Measurements from ENCODE around the gene ZFYVE9.

ZFYVE9 gene

DNA sequence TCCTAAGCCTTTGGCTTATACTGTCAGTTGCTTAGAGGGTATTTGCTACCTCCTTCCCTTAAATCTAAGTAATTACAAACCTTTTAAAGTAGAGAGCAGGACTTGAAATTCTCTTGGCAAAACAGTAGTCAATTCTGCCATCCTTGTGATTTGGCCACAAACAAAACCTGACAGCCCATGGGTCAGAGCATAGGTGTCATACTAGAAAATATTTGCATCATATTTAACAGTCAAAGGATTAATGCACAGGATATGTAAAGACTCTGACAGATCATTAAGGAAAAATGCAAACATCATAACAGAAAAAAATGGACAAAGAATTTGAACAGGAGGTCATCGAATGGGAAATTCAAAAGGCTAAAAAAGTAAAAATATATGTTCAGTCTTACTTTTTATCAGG is 50.5 kb downstream of the ZFYVE9 start (continued):
- TF ChIP-seq, protein P1, sequence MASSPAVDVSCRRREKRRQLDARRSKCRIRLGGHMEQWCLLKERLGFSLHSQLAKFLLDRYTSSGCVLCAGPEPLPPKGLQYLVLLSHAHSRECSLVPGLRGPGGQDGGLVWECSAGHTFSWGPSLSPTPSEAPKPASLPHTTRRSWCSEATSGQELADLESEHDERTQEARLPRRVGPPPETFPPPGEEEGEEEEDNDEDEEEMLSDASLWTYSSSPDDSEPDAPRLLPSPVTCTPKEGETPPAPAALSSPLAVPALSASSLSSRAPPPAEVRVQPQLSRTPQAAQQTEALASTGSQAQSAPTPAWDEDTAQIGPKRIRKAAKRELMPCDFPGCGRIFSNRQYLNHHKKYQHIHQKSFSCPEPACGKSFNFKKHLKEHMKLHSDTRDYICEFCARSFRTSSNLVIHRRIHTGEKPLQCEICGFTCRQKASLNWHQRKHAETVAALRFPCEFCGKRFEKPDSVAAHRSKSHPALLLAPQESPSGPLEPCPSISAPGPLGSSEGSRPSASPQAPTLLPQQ (tag by site-specific recombination; IDR thresholded peaks at IDR 0.05), result no peak
- TF ChIP-seq ZNF629 (tag by site-specific recombination; IDR thresholded peaks at IDR 0.05) (no peak), ZNF514 (tag by site-specific recombination; IDR thresholded peaks at IDR 0.05) (no peak), ZNF549 (tag by site-specific recombination; IDR thresholded peaks at IDR 0.05) (no peak), ZBTB1 (tag by site-specific recombination; IDR thresholded peaks at IDR 0.05) (no peak)

DNA sequence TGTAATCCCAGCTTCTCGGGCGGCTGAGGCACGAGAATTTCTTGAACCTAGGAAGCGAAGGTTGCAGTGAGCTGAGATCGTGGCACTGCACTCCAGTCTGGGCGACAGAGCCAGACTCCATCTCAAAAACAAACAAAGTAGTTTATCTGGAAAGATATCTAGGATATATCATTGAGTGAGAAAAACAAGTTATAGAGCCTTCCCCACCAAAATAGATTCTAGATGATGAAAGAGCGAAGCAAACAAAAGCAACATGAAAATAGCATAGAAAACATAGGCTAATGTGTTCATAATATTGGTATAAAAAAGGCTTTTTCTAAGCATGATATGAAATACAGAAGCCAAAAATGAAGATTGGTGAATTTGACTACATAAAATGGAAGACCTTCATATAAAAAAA is 52.1 kb downstream of the ZFYVE9 start:
- H3K36me3 ChIP-seq (ENCODE audit: control insufficient read depth in 2 of 2, insufficient read depth in 1 of 2, low read length in 2 of 2), result no peaks in the 10 kb centered on the region
- no peaks in the 10 kb centered on the region for H3K9me3 ChIP-seq (ENCODE audit: control insufficient read depth, insufficient read depth, low read depth, low read length)
- H3K4me1 ChIP-seq (ENCODE audit: control insufficient read depth, insufficient read depth, low read length), result peaks cover 8% of the 10 kb centered on the region; the same call in 1 of the 2 replicates
- POLR2A ChIA-PET, result no interaction called here
- TF ChIP-seq, protein P2, sequence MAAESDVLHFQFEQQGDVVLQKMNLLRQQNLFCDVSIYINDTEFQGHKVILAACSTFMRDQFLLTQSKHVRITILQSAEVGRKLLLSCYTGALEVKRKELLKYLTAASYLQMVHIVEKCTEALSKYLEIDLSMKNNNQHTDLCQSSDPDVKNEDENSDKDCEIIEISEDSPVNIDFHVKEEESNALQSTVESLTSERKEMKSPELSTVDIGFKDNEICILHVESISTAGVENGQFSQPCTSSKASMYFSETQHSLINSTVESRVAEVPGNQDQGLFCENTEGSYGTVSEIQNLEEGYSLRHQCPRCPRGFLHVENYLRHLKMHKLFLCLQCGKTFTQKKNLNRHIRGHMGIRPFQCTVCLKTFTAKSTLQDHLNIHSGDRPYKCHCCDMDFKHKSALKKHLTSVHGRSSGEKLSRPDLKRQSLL (tag by site-specific recombination; IDR thresholded peaks at IDR 0.05), result peak; percentile 71; the same call in 1 of the 2 replicates
- TF ChIP-seq, protein P3, sequence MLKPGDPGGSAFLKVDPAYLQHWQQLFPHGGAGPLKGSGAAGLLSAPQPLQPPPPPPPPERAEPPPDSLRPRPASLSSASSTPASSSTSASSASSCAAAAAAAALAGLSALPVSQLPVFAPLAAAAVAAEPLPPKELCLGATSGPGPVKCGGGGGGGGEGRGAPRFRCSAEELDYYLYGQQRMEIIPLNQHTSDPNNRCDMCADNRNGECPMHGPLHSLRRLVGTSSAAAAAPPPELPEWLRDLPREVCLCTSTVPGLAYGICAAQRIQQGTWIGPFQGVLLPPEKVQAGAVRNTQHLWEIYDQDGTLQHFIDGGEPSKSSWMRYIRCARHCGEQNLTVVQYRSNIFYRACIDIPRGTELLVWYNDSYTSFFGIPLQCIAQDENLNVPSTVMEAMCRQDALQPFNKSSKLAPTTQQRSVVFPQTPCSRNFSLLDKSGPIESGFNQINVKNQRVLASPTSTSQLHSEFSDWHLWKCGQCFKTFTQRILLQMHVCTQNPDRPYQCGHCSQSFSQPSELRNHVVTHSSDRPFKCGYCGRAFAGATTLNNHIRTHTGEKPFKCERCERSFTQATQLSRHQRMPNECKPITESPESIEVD (tag by site-specific recombination; IDR thresholded peaks at IDR 0.05), result peak; percentile 26; the same call in 1 of the 2 replicates
- TF ChIP-seq BCL11A (tag by site-specific recombination; IDR thresholded peaks at IDR 0.05; ENCODE audit: low read depth), result no peak
- H3K27ac ChIP-seq (ENCODE audit: extremely low read depth, low read depth, low read length), result no peak overlapping the region
- CTCF ChIA-PET, result interaction anchor here (0.6 kb wide), 1 partner anchor 14 kb away, joined by 3 read pairs; no protein-coding TSS in a partner anchor
- H3K4me3 ChIP-seq (ENCODE audit: low read depth, low read length), result no peak overlapping the region

DNA sequence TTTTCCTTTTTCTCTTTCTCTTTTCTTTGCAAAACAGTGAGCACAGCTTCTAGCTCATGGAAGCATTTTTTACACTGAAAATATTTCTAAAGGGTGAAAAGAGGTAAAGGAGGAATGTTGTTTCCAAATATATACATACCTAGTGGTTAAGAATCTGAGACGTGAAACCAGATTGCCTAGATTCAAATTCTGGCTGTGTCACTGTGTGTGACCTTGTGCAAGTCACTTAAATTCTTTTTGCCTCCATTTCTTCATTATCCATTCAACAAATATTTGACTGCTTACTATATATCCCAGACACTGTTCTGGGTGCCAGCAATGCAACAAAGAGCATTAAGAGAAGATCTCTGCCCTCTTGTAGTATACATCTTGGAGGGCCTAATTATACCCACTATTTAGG is 53.3 kb downstream of the ZFYVE9 start:
- H3K36me3 ChIP-seq (ENCODE audit: control insufficient read depth in 2 of 2, insufficient read depth in 1 of 2, low read length in 2 of 2), result no peaks in the 10 kb centered on the region
- ChIA-PET CTCF (no interaction called here), POLR2A (no interaction called here)
- no peaks in the 10 kb centered on the region for H3K9me3 ChIP-seq (ENCODE audit: control insufficient read depth, insufficient read depth, low read depth, low read length)
- peaks cover 8% of the 10 kb centered on the region; the same call in 1 of the 2 replicates for H3K4me1 ChIP-seq (ENCODE audit: control insufficient read depth, insufficient read depth, low read length)
- no peak overlapping the region for H3K4me3 ChIP-seq (ENCODE audit: low read depth, low read length)
- no peak overlapping the region for H3K27ac ChIP-seq (ENCODE audit: extremely low read depth, low read depth, low read length)
- TF ChIP-seq ZNF16 (tag by site-specific recombination; IDR thresholded peaks at IDR 0.05; ENCODE audit: low read depth) (no peak), ZNF114 (tag by site-specific recombination; IDR thresholded peaks at IDR 0.05) (no peak), ZNF658 (tag by site-specific recombination; IDR thresholded peaks at IDR 0.05) (no peak), ZNF157 (tag by site-specific recombination; IDR thresholded peaks at IDR 0.05) (no peak), WT1 (tag by site-specific recombination; IDR thresholded peaks at IDR 0.05) (no peak), ZNF768 (tag by site-specific recombination; IDR thresholded peaks at IDR 0.05) (no peak), ZNF292 (tag by site-specific recombination; IDR thresholded peaks at IDR 0.05; ENCODE audit: borderline replicate concordance, low read depth) (no peak), ZNF621 (tag by site-specific recombination; IDR thresholded peaks at IDR 0.05) (no peak), ZBTB8A (tag by site-specific recombination; IDR thresholded peaks at IDR 0.05) (no peak), RBAK (tag by site-specific recombination; IDR thresholded peaks at IDR 0.05) (no peak), ZNF274 (IDR thresholded peaks at IDR 0.05; ENCODE audit: low read length) (no peak), ZNF274 (tag by site-specific recombination; IDR thresholded peaks at IDR 0.05; ENCODE audit: borderline replicate concordance) (no peak), ZNF529 (tag by site-specific recombination; IDR thresholded peaks at IDR 0.05; ENCODE audit: insufficient replicate concordance) (no peak), ZBTB48 (tag by site-specific recombination; IDR thresholded peaks at IDR 0.05) (no peak), TRIM28 (IDR thresholded peaks at IDR 0.05; ENCODE audit: borderline replicate concordance, low read length) (no peak), ZNF19 (tag by site-specific recombination; IDR thresholded peaks at IDR 0.05; ENCODE audit: low read depth) (no peak)
- TF ChIP-seq, protein P4, sequence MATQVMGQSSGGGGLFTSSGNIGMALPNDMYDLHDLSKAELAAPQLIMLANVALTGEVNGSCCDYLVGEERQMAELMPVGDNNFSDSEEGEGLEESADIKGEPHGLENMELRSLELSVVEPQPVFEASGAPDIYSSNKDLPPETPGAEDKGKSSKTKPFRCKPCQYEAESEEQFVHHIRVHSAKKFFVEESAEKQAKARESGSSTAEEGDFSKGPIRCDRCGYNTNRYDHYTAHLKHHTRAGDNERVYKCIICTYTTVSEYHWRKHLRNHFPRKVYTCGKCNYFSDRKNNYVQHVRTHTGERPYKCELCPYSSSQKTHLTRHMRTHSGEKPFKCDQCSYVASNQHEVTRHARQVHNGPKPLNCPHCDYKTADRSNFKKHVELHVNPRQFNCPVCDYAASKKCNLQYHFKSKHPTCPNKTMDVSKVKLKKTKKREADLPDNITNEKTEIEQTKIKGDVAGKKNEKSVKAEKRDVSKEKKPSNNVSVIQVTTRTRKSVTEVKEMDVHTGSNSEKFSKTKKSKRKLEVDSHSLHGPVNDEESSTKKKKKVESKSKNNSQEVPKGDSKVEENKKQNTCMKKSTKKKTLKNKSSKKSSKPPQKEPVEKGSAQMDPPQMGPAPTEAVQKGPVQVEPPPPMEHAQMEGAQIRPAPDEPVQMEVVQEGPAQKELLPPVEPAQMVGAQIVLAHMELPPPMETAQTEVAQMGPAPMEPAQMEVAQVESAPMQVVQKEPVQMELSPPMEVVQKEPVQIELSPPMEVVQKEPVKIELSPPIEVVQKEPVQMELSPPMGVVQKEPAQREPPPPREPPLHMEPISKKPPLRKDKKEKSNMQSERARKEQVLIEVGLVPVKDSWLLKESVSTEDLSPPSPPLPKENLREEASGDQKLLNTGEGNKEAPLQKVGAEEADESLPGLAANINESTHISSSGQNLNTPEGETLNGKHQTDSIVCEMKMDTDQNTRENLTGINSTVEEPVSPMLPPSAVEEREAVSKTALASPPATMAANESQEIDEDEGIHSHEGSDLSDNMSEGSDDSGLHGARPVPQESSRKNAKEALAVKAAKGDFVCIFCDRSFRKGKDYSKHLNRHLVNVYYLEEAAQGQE (tag by site-specific recombination; IDR thresholded peaks at IDR 0.05), result no peak
- TF ChIP-seq, protein P5, sequence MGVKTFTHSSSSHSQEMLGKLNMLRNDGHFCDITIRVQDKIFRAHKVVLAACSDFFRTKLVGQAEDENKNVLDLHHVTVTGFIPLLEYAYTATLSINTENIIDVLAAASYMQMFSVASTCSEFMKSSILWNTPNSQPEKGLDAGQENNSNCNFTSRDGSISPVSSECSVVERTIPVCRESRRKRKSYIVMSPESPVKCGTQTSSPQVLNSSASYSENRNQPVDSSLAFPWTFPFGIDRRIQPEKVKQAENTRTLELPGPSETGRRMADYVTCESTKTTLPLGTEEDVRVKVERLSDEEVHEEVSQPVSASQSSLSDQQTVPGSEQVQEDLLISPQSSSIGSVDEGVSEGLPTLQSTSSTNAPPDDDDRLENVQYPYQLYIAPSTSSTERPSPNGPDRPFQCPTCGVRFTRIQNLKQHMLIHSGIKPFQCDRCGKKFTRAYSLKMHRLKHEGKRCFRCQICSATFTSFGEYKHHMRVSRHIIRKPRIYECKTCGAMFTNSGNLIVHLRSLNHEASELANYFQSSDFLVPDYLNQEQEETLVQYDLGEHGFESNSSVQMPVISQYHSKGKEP (tag by site-specific recombination; IDR thresholded peaks at IDR 0.05), result no peak

Data from HEK293 (cell line).